Skeletal muscle satellite cell (primary cell): Measurements from ENCODE around the gene NDFIP1.

ENCODE experiments used
- H3K27me3 ChIP-seq: 2 replicates; pipeline ENCODE4 v1.7.0; 2013; ENCODE audit warnings: low read length; ENCODE audit not compliant: control insufficient read depth, insufficient read depth
- H3K36me3 ChIP-seq: 2 replicates; pipeline ENCODE4 v1.7.0; 2013; ENCODE audit warnings: mild to moderate bottlenecking, control low read depth, low read length; ENCODE audit not compliant: insufficient read depth
- H3K4me1 ChIP-seq: 2 replicates; pipeline ENCODE4 v1.7.0; 2013; ENCODE audit warnings: low read length; ENCODE audit not compliant: control insufficient read depth, insufficient read depth
- H3K4me2 ChIP-seq: 2 replicates; pipeline ENCODE4 v1.7.0; 2013; ENCODE audit warnings: mild to moderate bottlenecking, low read length
- H3K4me3 ChIP-seq: 2 replicates; pipeline ENCODE4 v1.7.0; 2013; ENCODE audit warnings: low read length
- H3K9ac ChIP-seq: 2 replicates; pipeline ENCODE4 v1.7.0; 2013; ENCODE audit warnings: mild to moderate bottlenecking, low read depth, low read length, moderate library complexity
- H3K9me3 ChIP-seq: replicated peaks from 2 replicates; pipeline ENCODE4 v1.7.0; 2013; ENCODE audit warnings: mild to moderate bottlenecking, control low read depth, low read length

Gene NDFIP1

GRCh38 chr5:142200387-142200786, 91.8 kb downstream of the NDFIP1 start:
- Histone ChIP-seq H3K4me1 (peaks cover 18% of the 10 kb centered on the region), H3K27me3 (peaks cover 13% of the 10 kb centered on the region), H3K36me3 (no peaks in the 10 kb centered on the region), H3K4me2 (no peak overlapping the region), H3K9ac (no peak overlapping the region), H3K4me3 (no peak overlapping the region), H3K9me3 (no peaks in the 10 kb centered on the region)

- H3K4me2 ChIP-seq = peak overlapping the region; percentile 3
These were observed 92.9 kb downstream of the NDFIP1 start for GRCh38 chr5:142201471-142201887.

GRCh38 chr5:142202282-142202681, 93.7 kb downstream of the NDFIP1 start:
- Histone ChIP-seq H3K4me2 (no peak overlapping the region), H3K36me3 (no peaks in the 10 kb centered on the region), H3K27me3 (peaks cover 25% of the 10 kb centered on the region), H3K9ac (no peak overlapping the region), H3K4me1 (peaks cover 18% of the 10 kb centered on the region), H3K4me3 (no peak overlapping the region), H3K9me3 (no peaks in the 10 kb centered on the region)

More at GRCh38 chr5:142201471-142201887, 92.9 kb downstream of the NDFIP1 start:
- peaks cover 18% of the 10 kb centered on the region for H3K4me1 ChIP-seq
- no peaks in the 10 kb centered on the region for H3K9me3 ChIP-seq
- peaks cover 21% of the 10 kb centered on the region for H3K27me3 ChIP-seq
- no peaks in the 10 kb centered on the region for H3K36me3 ChIP-seq
- no peak overlapping the region for H3K9ac ChIP-seq
- H3K4me3 ChIP-seq = no peak overlapping the region
